D721Med (cell line): ENCODE data around the gene VPS39.

Experiments used
- DNase-seq: peaks from one replicate; pipeline ENCODE4 v3.0.0; 2011; ENCODE audit warnings: low spot score; ENCODE audit not compliant: insufficient read length
- FAIRE-seq: peaks from 2 replicates; lab custom pipeline; 2011; peaks lifted over from hg19 to GRCh38; lab: Jason Lieb, UNC
- TF ChIP-seq, protein P1 (sequence below): IDR thresholded peaks from 2 replicates; pipeline ENCODE4 v1.5.1; 2012; ENCODE audit warnings: mild to moderate bottlenecking, control low read depth; ENCODE audit not compliant: insufficient read depth; ENCODE audit errors: missing control alignments

The VPS39 gene

DNA sequence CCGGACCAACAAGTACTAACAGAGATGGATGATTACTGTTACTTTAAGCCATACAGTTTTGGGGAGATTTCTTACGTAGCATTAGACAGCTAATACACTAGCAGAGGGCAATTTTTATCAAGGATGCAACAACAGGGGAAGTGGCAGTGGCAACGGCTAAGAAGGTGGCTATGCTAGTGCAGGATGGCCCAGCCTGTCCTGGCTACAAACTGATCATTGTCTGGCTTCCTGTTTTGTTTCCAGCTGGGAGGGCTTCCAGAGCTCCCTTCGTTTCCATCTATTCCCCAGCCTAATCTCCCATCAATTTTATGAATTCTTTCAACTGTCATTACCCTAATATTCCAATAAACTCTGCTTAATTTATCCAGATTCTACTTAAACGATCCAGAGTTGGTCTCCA, 35.6 kb downstream of the VPS39 start:
- TF ChIP-seq, protein P1, sequence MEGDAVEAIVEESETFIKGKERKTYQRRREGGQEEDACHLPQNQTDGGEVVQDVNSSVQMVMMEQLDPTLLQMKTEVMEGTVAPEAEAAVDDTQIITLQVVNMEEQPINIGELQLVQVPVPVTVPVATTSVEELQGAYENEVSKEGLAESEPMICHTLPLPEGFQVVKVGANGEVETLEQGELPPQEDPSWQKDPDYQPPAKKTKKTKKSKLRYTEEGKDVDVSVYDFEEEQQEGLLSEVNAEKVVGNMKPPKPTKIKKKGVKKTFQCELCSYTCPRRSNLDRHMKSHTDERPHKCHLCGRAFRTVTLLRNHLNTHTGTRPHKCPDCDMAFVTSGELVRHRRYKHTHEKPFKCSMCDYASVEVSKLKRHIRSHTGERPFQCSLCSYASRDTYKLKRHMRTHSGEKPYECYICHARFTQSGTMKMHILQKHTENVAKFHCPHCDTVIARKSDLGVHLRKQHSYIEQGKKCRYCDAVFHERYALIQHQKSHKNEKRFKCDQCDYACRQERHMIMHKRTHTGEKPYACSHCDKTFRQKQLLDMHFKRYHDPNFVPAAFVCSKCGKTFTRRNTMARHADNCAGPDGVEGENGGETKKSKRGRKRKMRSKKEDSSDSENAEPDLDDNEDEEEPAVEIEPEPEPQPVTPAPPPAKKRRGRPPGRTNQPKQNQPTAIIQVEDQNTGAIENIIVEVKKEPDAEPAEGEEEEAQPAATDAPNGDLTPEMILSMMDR = no peak
- FAIRE-seq (no peak), DNase-seq (no peak)

DNA sequence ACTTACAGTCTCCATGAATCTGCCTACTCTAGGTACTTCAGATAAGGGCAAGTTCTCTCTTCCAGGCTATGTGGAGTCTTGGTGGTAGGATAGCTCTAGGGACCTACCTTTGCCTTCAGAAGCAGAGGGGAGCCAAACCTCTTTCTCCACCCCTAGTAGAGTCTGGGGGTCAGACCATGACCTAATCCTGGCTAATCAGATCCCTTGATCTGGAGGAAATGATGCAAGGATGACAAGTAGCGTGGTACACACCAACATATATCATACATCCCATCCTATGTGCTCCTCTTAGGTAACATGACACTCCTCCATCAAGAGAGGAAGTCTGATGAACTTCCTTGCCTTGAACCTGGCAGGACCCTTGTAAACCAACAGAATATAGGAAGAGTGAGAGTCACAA, 36.3 kb downstream of the VPS39 start:
- DNase-seq = no peak
- FAIRE-seq = no peak
- TF ChIP-seq, protein P1 = no peak

DNA sequence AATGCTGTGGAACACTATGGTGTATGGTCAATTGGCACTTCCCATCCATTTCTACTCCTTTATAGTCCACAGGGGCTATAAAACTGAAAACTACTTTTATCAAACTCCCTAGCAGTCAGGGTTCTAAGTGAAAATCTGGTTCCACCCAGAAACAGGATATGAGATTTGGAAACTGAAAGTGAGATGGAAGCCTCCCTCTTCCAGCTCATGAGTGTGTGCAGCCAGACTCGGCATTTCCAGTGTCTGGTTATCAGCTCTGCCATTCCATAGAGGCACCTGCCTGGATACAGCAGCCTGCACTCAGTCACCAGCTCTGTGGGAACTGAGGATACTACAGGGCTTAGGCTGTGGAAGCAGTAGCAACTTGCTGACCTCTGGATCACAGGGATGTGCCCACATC, 37.0 kb downstream of the VPS39 start:
- no peak for DNase-seq
- TF ChIP-seq, protein P1 = no peak
- FAIRE-seq = no peak

DNA sequence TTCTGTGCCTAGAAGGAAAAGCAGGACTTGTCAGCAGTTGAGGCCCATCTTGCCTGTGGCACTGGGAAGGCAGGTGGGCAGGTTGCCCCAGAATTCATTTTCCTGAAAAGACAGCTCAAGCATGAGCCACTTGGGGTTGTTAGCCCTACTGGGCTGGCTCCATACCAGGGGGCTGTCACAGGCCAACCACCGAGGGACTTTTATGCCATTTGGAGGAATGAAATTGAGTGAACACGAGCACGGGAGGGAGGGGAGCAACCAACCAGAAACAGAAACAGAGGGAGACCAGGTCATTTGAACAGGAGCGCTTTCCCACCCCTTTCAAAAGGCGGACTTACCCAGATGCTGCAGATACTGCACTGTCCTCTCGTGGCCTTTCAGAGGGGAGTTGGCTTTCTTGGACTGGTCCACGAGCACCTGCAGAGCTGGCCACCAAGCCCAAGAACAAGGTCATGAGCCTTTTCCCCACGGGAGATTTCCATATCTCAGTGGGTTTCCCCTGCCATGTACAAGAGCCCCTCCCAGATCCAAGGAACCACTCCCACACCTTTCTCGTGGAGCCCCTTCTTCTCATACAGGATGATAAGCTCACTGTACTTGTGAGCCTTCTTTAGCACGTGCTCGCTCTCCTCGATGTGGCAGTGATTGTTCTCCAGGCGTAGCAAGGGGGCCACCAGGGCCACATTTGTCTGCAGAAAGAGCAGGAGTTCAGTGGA, 41.7 kb downstream of the VPS39 start:
- TF ChIP-seq, protein P1 = no peak
- no peak for DNase-seq
- no peak for FAIRE-seq

DNA sequence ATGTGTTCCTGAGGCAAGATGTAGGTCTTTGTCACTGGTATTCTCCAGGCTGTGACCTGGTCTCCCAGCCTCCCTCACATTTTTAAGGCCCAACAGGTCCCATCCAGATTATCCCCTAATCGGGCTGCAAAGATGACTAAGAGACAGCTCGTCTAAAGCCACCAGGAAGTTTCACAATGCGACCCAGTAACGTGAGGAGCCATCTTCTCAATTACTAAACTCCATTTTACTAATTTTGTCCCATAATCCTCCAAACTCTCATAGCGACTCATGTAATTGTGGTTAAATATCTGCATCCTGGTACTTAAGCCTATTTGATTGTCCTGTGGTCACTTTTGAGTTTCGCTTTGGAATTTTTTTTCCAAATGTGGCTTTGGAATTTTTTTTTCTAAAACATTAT, 43.0 kb downstream of the VPS39 start:
- TF ChIP-seq, protein P1 = no peak
- no peak for FAIRE-seq
- DNase-seq = no peak

DNA sequence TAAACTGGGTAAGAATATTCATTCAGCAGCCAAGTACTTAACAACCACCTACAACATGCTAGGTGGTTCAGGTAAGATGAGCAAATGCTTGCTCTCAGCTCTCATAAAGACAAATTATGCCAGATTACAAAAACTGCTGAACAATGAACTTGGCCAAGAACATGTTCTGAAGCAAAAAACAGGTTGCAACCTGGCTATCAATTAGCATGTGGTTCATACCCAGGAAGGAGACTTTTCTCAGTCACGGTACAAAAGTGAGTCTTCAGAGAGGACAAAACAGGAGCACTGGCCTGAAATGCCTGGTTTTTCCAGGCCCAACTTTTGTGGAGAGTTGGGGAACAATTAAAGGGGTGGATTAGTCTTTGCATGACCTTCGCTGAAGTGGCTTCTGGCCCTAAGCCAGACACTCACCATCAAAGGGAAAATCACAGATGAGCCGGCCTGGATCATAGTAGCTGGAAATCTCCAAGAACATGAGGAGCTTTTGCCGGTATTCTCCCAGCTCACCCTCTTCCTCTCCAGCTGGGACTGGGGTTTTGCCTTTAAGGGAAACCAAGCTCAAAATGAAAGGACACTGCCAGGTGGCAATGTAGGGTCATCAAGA, 44.1 kb downstream of the VPS39 start:
- FAIRE-seq (no peak), DNase-seq (no peak)
- TF ChIP-seq, protein P1 = no peak

DNA sequence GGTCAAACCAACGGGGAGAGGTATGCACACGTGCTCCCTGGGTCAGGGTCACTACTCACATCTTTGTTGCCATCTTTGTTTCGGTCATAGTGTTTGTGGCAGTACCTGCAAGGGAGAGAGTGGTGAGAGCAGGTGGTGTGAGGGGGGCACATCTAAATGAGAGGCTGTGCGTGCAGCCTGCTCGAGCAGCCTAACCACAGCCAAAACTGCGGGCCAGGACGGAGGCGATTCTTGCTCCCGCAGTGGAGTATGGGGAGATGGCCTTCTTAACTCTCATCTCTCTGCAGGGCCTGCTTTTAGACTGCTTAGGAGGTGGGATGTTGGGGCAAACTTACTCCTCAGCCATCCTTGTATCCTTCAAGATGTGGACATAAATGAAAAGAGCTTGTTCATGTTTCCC, 44.8 kb downstream of the VPS39 start:
- FAIRE-seq (no peak), DNase-seq (no peak)
- TF ChIP-seq, protein P1 = no peak
